ENCODE measurements around the gene ZFHX3. TPM values are rescaled to one million over a fixed set of nuclear protein-coding genes. Genes with fewer than 3 reads are reported as not detected.
A peak's percentile ranks its signal among the peaks of the same experiment; 100 is the strongest.

ZFHX3 gene
- total and polyA plus RNA-seq, 2 of the 8 experiments (the other 6 are each of a cell fraction or from before 2014, with no cell fraction given): 0.08 to 0.99 TPM

- Histone ChIP-seq H2AFZ (ENCODE audit: low read length) (no peak overlapping the region), H3K4me3 (ENCODE audit: extremely low read depth in 1 of 4, insufficient read depth in 2 of 4, low read depth in 3 of 4, low read length in 4 of 4) (peak overlapping the region in 2 of 4 experiments; percentile 7 to 45; a peak in 4 of 8 replicates), H3K14ac (ENCODE audit: insufficient read length) (no peak overlapping the region), H4K20me1 (replicated peaks in 1 of 2; ENCODE audit: control insufficient read depth in 1 of 2, insufficient read depth in 2 of 2, low read length in 2 of 2) (peaks cover 15 to 17% of the 10 kb centered on the region in 2 experiments), H3K23ac (ENCODE audit: insufficient read length) (no peak overlapping the region), H3K4me1 (replicated peaks in 1 of 4; ENCODE audit: control insufficient read depth in 3 of 4, insufficient read depth in 4 of 4, low read length in 3 of 4) (peaks cover 18 to 47% (median 25%) of the 10 kb centered on the region in 4 experiments), H3K27ac (ENCODE audit: low read depth, low read length) (no peak overlapping the region), H2BK5ac (ENCODE audit: low read depth, low read length) (no peak overlapping the region; the same call in 1 of the 2 replicates), H4K91ac (replicated peaks; ENCODE audit: insufficient read length, low read length) (peak overlapping the region; percentile 51), H2BK12ac (ENCODE audit: low read depth, low read length) (peak overlapping the region; percentile 40; the same call in 1 of the 2 replicates), H4K5ac (ENCODE audit: insufficient read length, low read depth, low read length) (no peak overlapping the region), H3K9me3 (ENCODE audit: insufficient read depth in 2 of 2, low read depth in 1 of 2, low read length in 1 of 2) (no peaks in the 10 kb centered on the region), H3K36me3 (ENCODE audit: control insufficient read depth in 2 of 4, insufficient read depth in 4 of 4, low read length in 3 of 4) (no peaks in the 10 kb centered on the region), H3K23me2 (ENCODE audit: low read depth, low read length) (peaks cover 4% of the 10 kb centered on the region; the same call in 1 of the 2 replicates), H2BK120ac (replicated peaks; ENCODE audit: low read depth, low read length) (peak overlapping the region; percentile 15), H2BK15ac (ENCODE audit: low read length) (no peak overlapping the region), H3K4ac (replicated peaks; ENCODE audit: insufficient read length, low read depth, low read length) (peak overlapping the region; percentile 48), H4K8ac (ENCODE audit: extremely low read depth, insufficient read depth, low read length) (no peak overlapping the region), H2AK5ac (ENCODE audit: low read depth, low read length) (no peak overlapping the region), H3K18ac (ENCODE audit: extremely low read depth, low read length) (no peak overlapping the region), H2BK20ac (ENCODE audit: low read length) (no peak overlapping the region), H3K79me1 (ENCODE audit: low read depth, low read length) (0 out of 2 replicates have a peak, but pooled peaks cover 2% of the 10 kb centered on the region), H3K27me3 (replicated peaks in 1 of 4; ENCODE audit: control insufficient read depth in 3 of 4, extremely low read depth in 1 of 4, insufficient read depth in 3 of 4, low read length in 3 of 4) (peaks cover 56 to 93% (median 78%) of the 10 kb centered on the region in 4 experiments), H3K4me2 (ENCODE audit: insufficient read depth in 1 of 2, low read depth in 2 of 2, low read length in 2 of 2) (peak overlapping the region; percentile 64), H3K79me2 (ENCODE audit: control insufficient read depth in 1 of 2, insufficient read depth in 2 of 2, low read length in 2 of 2) (no peaks in the 10 kb centered on the region), H3K56ac (replicated peaks; ENCODE audit: insufficient read length, low read depth, low read length) (no peak overlapping the region), H3K9ac (replicated peaks in 1 of 4; ENCODE audit: extremely low read depth in 1 of 4, low read depth in 3 of 4, low read length in 3 of 4) (no peak overlapping the region)
- CTCF ChIA-PET (ENCODE audit: partially characterized antibody): interaction anchor here (0.6 to 2.6 kb wide), 8 partner anchors 8 to 133 kb away, joined by 3 to 12 read pairs (median 3); no protein-coding TSS in a partner anchor
- no peak for FAIRE-seq
- POLR2A ChIA-PET (ENCODE audit: partially characterized antibody): interaction anchor here (0.6 to 3.6 kb wide), 5 partner anchors 10 to 126 kb away, joined by 3 to 14 read pairs (median 3); no protein-coding TSS in a partner anchor
- peak in 1 of 2 experiments; percentile 80 for DNase-seq (ENCODE audit: low read depth in 1 of 2, low spot score in 2 of 2)
- 2% methylated on average over 45 of the region's 55 CpGs; no CpG with 5 or more reads in 1 of the 2 experiments for WGBS, 2 experiments (ENCODE audit: extremely low coverage in 1 of 2, insufficient coverage in 1 of 2, insufficient read length in 1 of 2, insufficient replicate concordance in 2 of 2, low coverage in 1 of 2, low lambda C conversion rate in 2 of 2, missing lambda C conversion rate in 1 of 2)
- TF ChIP-seq RXRA (IDR thresholded peaks at IDR 0.05; ENCODE audit: insufficient read depth, low read depth, low read length): no peak
- TF ChIP-seq CTBP2 (IDR thresholded peaks at IDR 0.05; ENCODE audit: borderline replicate concordance, insufficient read depth, insufficient read length, low read length): peak; percentile 96
- no peak for TF ChIP-seq SRF (IDR thresholded peaks at IDR 0.05; ENCODE audit: low read depth, low read length)
- TF ChIP-seq FOSL1 (IDR thresholded peaks at IDR 0.05; ENCODE audit: insufficient read depth, low read depth, low read length): no peak
- peak; percentile 78; the same call in 1 of the 2 replicates for TF ChIP-seq GABPA (IDR thresholded peaks at IDR 0.05; ENCODE audit: borderline replicate concordance, insufficient read depth, low read length)
- 0 out of 2 replicates have a peak, but pooled peaks have one; percentile 45 for TF ChIP-seq RBBP5 (IDR thresholded peaks at IDR 0.05; ENCODE audit: borderline replicate concordance, low read depth, low read length)
- 0 out of 2 replicates have a peak, but pooled peaks have one; percentile 7 for TF ChIP-seq TBP (IDR thresholded peaks at IDR 0.05; ENCODE audit: low read depth, low read length)
- TF ChIP-seq E2F6 (IDR thresholded peaks at IDR 0.05): peak; percentile 84
- TF ChIP-seq CREB1 (IDR thresholded peaks at IDR 0.05): no peak
These were observed 15.1 kb upstream of the ZFHX3 start for GRCh38 chr16:73062743-73063733.
